Measurements from ENCODE around the gene OLR1.
A peak's percentile ranks its signal among the peaks of the same experiment; 100 is the strongest.

DNA sequence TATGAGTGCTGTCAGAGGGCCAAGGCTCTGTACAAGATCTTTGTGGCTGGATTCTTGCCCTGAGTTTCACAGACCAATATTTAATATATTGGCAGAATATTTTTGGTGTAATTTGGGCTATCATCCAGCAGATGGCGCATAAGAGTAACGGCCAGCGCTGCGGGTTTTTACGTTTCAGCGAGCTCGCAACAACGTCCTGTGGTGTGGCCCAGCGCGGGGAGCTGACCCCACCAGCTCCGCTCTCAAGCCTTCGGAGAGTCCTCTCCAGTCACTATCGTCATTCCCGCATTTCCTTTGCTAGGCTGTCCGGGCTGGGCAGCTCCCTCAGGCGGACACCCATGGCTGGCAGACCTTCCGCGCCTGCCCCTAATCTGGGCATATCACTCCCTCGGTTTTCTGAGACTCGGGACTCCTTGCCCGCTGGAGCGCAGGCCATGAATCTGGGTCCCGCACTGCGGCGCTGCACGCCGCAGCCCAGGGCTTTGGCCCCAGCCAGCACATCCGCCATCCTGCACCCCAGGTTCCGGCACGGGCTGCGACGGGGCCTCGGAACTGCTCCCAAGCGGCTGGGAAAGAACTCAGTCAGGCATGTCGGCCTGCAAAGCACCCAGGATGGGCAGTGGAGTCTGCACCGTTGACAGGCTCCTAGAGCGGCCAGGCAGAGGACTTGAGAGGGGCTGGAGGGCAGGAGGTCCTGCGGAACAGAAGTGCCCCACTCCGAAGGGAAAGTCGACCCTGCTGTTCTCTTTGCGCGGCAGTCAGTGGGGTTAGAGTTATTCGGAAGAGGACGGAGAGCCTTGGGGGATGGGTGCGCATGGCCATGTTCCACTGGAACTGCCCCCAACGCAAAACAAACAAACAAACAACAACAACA lies 18.4 kb downstream of the OLR1 start:
- TF ChIP-seq POLR2A (IDR thresholded peaks at IDR 0.05; ENCODE audit: low read depth, low read length) (no peak), POLR2AphosphoS5 (IDR thresholded peaks at IDR 0.05; ENCODE audit: insufficient read depth, low read depth, low read length) (no peak), EZH2 (IDR thresholded peaks at IDR 0.05; ENCODE audit: borderline replicate concordance, low read depth, low read length, severe bottlenecking) (no peak), JUN (IDR thresholded peaks at IDR 0.05; ENCODE audit: borderline replicate concordance, insufficient read depth, insufficient read length, low read depth) (no peak), GATA2 (IDR thresholded peaks at IDR 0.05; ENCODE audit: insufficient read depth, insufficient read length, low read depth, low read length) (no peak), MYC (IDR thresholded peaks at IDR 0.05; ENCODE audit: low read depth, low read length) (no peak)
- TF ChIP-seq, protein P1, sequence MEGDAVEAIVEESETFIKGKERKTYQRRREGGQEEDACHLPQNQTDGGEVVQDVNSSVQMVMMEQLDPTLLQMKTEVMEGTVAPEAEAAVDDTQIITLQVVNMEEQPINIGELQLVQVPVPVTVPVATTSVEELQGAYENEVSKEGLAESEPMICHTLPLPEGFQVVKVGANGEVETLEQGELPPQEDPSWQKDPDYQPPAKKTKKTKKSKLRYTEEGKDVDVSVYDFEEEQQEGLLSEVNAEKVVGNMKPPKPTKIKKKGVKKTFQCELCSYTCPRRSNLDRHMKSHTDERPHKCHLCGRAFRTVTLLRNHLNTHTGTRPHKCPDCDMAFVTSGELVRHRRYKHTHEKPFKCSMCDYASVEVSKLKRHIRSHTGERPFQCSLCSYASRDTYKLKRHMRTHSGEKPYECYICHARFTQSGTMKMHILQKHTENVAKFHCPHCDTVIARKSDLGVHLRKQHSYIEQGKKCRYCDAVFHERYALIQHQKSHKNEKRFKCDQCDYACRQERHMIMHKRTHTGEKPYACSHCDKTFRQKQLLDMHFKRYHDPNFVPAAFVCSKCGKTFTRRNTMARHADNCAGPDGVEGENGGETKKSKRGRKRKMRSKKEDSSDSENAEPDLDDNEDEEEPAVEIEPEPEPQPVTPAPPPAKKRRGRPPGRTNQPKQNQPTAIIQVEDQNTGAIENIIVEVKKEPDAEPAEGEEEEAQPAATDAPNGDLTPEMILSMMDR (IDR thresholded peaks at IDR 0.05; ENCODE audit: extremely low read depth in 1 of 2, insufficient read depth in 1 of 2, low read depth in 1 of 2, low read length in 2 of 2): peak; percentile 70 to 72
- TF ChIP-seq, protein P2, sequence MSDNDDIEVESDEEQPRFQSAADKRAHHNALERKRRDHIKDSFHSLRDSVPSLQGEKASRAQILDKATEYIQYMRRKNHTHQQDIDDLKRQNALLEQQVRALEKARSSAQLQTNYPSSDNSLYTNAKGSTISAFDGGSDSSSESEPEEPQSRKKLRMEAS (IDR thresholded peaks at IDR 0.05; ENCODE audit: insufficient read depth, insufficient read length): no peak

All from endothelial cell of umbilical vein (primary cell).